Hematopoietic multipotent progenitor cell treated with erythropoietin and hydrocortisone succinate and interleukin-3 and kit ligand, for 15 days (in vitro differentiated cells): Measurements from ENCODE around the gene TWSG1.

Experiments
- DNase-seq: peaks from one replicate; pipeline ENCODE4 v3.0.0-alpha.2; 2015; ENCODE audit warnings: low spot score

The TWSG1 gene

DNA sequence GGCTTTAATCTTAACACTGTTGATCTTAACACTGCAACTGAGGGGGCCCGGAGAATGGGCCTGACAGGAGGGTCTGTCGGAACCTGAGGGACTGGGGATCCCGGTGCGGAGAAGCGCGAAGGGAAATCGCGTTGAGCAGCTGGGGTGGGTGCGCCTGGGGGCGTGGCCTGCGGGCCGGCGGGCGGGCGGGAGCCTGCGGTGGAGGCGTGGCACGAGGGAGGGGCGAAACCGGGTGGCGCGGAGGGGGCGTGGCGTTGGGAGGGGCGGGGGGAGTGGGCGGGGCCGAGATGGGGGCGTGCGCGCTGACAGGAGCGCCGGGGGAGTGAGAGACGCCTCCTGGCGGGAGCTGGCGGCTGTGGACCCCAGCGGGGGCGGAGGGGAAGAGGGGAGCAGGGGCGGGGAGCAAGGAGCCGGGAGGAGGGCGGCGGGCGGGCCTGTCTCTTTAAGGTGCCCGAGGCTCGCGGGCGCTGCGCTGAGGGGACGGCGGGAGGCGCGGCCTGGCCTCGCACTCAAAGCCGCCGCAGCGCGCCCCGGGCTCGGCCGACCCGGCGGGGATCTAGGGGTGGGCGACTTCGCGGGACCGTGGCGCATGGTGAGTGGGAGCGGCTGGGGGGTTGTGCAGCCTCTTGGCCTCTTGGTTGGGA is at the start of gene TWSG1:
TWSG1 (plus strand) TSS at position 445 of the 644 bp plus-strand sequence. CDS start 2,457 bp downstream, outside the sequence.
- DNase-seq, result peak; percentile 91

DNA sequence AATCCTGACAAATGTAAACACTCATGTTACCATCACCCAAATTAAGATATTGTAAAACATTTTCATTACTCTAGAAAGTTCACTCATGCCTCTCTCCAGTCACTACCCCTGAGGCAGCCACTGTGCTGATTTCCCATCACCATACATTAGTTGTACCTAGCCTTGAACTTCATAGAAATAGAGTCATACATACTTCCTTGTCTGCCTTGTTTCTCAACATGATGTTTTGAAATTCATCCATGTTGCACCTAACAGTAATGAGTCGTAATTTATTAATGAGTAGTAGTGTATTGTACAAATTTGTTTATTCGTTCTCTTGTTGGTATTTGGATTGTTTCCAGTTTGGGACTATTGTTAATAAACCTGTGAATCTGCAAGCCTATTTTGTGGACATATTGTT is 49.0 kb upstream of the TWSG1 start:
- no peak for DNase-seq

DNA sequence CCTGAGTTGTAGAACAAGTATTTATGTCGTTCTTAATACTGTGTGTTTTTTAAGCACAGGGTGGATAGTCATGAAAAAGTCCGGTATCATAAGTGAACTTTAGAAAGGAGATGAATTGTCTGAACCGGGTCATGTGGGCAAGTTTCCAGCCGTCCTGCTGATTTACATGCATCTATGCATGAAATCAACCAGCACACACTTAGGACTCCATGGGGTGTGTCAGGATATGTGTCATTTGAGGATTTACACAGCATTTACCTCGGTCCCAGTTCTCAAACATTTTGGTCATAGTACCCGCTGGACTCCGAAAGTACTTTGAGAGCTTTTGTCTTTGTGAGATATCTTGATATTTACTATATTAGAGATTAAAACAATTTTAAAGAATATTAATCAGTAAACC is 47.5 kb upstream of the TWSG1 start:
- DNase-seq, result no peak

DNA sequence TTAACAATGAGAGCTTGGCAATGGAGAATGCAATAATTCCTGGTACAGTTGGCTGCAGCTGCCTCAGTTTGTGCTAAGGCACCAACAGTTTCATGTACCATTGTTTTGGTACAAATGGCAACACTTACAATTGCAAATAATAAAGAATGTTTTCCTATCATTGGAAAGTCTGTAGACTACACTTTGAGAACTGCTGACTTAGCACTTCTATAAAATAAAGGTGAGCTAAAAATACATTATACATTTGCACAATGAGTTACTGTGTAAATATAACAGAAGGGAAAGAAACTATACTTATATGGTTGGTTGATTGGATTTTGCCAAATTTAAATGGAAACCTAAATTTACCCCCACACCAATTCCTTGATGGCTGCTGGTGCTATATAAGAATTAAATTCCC is 44.9 kb upstream of the TWSG1 start:
- no peak for DNase-seq

DNA sequence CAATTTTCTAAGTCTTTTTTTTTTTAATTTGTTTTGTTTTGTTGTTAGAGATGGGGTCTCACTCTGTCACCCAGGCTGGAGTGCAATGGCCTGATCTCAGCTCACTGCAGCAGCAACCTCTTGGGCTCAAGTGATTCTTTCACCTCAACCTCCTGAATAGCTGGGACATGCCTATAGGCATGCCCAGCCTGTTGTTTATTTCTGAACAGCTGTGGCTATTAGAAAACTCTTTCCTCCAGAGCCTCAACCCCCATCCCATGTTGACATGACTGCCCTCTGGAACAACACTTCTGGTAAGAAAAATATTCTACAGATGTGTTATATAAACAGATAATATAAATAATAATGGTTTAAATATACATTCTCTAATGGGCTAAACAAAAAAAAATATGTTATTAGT is 44.4 kb upstream of the TWSG1 start:
- DNase-seq, result no peak

DNA sequence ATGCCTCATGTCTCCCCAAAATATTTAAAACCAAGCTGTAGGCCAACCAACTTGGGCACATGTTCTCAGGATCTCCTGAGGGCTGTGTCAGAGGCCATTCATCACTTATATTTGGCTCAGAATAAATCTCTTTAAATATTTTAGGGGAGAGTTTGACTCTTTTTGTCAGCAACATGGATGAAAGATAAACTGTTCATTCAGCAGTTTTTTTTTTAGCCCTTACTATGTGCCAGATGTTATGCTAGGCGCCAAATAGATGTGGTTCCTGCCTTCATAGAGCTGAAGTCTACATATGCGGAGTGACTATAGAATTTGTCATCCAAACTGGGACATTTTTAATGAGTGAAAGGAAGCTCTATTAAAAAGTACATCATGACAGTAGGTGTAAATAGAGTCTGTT is 42.5 kb upstream of the TWSG1 start:
- DNase-seq, result no peak

DNA sequence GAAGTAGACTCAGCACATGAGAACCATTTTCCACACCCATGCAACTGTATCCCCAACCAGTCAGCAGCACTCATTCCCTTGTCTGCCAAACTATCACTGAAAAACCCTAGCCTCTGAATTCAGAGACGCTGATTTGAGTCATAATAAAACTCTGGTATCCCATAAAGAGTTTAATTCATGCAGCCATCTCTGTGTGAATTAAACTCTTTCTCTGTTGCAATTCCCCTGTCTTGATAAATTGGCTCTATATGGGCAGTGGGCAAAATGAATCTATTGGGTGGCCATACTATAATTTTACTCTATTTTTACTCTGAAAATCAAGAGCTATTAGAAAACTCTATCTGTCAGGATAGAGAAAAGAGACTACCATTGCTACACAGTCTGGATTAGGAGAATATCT is 40.6 kb upstream of the TWSG1 start:
- no peak for DNase-seq

DNA sequence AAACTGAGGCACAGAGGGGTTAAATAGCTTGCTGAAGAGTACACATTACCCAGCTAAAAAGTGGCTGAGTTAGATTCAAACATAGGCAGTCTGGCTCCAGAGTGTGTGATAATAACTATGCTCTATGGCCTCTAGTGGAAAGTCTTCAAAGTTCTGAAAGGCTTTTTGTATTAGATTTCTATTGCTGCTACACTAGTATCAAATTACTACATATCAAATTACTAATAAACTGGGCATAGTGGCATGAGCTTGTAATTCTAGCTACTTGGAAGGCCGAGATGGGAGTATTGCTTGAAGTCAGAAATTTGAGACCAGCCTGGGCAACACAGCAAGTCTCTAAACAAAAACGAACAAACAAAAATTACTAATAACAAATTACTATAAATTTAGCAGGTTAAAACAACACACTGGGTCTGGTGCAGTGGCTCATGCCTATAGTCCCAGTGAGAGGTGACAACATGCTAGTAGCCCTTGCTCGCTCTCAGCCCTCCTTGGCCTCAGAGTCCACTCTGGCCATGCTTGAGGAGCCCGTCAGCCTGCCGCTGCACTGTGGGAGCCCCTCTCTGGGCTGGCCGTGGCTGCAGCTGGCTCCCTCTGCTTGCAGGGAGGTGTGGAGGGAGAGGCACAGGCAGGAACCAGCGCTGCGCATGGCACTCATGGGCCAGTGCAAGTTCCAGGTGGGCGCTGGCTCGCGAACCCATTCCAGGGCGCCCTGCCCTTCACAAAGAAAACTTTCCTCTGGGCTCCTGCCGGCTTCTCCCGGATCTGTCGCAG is 38.2 kb upstream of the TWSG1 start:
- DNase-seq, result no peak

DNA sequence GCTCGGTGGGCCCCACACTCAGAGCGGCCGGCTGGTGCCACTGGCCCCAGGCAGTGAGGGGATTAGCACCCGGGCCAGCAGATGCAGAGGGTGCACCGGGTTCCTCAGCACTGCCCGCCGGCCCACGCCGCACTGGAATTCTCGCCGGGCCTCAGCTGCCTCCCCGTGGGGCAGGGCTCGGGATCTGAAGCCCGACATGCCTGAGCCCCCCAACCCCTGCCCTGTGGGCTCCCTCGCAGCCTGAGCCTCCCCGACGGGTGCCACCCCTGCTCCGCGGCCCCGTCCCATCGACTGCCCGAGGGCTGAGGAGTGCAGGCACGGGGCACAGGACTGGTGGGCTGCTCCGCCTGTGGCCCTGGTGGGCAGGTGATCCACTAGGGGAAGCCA is 37.6 kb upstream of the TWSG1 start:
- DNase-seq, result no peak

DNA sequence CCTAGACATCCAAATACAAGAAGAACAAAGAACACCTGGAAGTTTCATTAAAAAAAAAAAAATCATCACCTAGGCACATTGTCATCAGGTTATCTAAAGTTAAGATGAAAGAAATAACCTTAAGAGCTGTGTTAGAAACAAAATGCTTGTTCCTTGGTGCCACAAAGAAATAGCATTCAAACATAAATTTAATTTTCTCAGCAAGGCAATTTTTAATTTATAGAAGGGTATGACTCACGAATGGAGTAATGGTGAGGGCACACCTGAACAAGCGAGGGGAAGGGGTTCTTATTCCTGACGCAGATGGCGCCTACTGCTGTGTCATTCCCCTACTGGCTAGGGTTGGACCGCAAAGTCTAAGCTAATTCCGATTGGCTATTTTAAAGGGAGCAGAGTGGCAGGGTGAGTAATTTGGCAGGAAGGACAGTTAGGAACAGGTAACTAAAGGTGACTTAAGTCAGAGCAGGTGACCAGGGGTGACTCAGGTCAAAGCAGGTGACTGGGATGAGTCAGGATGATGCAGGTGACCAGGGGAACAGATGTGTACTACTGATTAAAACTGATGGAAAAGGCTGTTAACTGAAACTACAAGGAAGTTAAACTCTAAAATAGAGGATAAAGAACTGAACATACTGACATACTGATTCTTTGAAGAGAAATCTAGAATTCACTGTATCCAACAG is 30.0 kb upstream of the TWSG1 start:
- no peak for DNase-seq

DNA sequence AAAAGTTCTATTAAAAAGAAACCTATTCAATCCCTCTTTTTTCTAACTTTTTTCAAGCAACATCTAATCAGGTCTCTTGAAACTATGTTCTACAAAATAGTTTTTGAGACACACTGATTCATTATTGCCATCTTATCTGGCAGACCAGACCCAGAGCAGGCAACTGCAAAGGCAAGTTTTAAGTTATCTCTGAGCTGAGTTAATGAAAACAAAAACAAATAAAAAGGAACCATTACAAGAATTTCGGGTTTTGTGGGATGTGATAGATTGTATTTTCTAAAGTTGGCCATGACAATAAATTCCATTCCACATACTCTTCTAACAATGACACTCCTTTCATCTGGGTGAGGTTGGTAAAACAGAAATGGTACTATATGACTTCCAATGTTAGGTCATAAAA is 15.2 kb upstream of the TWSG1 start:
- no peak for DNase-seq

DNA sequence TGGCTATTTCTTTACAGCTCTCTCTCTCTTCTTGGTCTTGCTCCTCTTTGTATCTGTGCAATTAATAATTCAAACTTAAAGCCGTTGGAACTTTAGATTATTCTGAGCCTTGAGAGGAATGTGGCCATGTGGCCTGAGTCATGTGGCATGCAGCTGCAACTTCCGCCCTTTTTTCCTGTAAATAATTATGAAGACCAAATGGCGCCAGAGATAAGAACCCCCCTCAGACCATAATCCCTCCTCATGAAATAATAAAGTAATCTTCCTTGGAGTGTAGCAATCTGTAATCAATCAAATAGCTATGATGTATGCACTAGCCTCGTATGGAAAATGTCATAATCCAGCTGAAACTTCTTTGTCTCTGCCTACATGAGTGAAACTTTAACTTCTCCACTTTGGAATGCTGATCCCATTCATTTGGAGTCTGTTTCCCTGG is 13.5 kb upstream of the TWSG1 start:
- no peak for DNase-seq

DNA sequence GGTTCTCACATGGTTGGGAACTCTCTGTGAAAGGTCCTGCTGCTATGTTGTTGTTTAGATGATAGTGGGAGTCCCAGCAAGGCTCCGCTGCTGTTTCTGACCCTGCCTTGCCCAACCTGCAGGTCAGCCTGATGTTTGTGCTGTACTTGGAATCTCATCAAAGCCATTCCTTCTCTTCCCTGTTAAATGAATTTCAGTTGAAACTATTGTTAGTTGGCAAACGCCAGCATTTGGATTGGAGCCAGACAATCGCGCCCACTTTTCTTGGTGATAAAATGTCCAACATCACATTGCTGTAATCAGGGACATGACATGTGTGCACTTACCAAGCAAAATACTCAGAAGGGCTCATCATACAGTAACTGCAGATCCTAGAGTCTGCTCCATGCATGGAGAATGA is 12.8 kb upstream of the TWSG1 start:
- DNase-seq, result peak; percentile 18

DNA sequence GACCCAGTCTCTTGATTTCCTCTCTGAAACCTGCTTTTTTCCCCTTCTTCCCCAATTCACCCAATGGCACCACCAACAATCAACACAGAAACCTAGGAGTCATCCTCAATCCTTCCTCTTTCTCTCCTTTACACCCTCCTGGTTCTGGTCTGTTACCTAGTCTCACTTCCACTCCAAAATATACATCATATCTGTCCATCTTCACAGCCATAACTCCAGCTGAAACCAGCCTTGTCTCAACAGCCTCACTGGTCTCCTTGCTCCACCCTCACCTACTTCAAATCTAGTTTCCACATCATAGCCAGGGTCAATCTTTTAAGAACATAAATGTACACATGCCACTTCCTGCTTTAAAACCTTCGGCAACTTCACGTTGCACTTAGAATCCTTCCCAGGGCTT is 11.8 kb upstream of the TWSG1 start:
- no peak for DNase-seq

DNA sequence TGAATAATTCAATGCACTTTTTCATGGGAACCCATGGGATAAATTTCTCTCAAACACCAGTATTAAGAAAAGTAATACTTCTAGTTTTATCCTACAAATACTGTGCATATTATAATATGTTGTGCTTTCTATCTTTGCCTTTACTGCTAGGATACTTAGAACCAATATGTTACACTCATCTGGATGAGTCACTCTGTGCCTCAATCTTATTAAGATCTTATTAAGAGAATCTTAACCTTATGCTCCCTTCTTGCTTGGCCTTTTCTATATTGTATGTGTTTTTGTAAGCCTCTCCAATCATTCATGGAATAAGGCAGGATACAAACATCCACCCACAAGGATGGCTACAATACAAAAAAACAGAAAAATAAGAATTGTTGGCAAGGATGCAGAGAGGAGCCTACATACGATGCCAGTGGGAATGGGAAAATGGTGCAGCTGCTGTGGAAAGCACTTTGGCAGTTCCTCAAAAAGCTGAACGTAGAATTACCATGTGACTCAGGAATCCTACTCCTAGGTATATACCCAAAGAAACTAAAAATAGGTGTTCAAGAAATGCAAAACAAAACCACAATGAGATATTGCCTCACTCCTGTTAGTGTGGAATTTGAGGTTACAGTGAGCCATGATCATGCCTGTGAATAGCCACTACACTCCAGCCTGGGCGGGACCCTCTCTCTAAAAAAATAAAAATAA is 10.7 kb upstream of the TWSG1 start:
- DNase-seq, result no peak

DNA sequence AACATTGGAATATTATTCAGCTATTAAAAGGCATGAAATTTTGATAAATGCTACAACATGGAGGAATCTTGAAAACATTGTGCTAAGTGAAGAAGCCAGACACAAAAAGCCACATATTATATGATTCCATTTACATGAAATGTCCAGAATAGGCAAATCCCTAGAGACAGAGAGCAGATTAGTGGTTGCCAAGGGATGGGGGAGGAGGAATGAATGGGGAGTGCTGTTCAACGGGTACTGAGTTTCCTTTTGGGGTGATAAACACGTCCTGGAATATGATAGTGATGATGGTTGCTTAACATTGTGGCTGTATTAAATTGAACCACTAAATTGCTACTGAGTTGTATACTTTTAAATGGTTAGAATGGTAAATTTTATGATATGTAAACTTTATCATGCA is 8.9 kb upstream of the TWSG1 start:
- DNase-seq, result no peak

DNA sequence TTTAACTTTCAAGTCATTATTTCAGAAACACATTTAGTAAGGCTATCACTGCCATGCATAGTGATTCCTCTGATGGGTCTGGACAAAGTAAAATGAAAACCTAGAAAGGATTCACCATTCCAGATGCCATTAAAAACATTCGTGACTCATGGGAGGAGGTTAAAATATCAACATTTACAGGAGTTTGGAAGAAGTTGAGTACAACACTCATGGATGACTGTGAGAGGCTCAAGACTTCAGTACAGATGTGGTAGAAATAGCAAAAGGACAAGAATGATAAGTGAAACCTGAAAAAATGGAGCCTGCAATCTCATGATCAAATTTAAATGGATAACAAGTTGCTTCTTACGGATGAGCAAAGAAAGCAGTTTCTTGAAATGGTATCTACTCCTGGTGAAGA is 5.8 kb upstream of the TWSG1 start:
- no peak for DNase-seq

DNA sequence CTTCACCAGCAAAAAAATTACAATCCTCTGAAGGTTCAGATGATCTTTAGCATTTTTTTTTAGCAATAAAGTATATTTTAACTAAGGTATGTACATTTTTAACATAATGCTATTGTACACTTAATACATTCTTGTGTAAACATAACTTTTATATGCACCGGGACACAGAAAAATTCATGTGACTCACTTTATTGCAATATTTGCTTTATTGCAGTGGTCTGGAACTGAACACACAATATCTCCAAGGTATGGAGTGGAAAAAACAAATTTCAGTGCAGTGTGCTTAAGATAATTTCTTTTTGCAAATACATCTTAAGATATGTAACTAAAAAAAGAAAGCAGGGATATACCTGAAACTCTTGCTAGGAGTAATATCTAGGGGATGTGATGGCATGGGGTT is 5.1 kb upstream of the TWSG1 start:
- DNase-seq, result no peak

DNA sequence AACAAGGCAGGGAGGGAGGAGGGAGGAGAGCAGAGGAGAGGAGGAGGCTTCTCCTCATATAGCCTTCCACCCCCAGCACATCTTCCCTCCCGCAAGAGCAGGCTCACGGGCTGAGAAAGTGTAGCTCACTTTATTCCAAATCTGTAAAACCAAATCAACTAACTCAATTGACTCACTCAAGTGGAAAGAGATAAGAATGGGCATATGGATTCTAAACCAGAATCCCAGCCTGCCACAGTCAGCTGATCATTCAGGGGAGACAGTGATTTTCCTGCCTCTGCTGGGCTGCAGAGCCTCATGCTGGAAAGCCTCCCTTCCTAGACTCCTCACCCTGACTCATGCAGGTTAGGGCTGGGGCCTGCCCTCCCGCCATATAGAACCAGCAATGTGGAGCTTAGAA is 4.2 kb upstream of the TWSG1 start:
- DNase-seq, result no peak

DNA sequence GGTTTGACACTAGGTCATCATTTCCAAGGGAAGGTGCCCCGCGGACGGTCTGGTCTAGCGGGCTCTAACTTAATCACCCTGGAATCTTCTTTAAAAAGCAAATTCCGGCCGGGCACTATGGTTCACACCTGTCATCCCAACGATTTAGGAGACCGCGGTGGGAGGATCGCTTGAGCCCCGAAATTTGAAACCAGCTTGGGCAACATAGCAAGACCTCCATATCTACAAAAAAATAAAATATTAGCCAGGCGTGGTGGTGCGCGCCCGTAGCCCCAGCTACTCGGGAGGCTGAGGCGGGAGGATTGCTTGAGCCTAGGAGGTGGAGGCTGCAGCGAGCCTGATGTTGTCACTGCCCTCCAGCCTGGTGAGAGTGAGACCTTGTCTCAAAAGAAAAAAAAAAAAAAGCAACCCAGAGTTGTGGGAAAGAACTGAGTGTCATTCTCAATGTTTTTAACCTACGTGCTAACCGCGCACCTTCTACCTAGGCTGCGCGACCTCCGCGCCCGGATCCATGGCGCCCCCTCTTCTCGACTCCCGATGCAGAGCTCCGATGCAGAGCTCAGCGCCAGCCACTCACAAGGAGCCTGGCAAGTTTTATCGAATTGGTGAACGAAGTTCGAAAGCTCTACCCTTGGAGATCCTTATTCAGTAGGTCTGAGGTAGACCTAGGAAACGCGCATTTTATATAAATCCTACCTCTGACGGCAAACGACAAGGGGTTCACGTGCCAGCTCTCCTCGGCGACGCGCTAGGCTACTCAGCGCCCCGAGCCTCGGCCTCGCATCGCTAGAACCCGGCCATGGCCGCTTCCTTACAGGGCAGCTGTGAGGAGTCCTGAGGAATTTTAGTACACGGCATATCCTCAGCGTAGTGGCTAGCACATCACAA is 888 bp upstream of the TWSG1 start:
- DNase-seq, result no peak

DNA sequence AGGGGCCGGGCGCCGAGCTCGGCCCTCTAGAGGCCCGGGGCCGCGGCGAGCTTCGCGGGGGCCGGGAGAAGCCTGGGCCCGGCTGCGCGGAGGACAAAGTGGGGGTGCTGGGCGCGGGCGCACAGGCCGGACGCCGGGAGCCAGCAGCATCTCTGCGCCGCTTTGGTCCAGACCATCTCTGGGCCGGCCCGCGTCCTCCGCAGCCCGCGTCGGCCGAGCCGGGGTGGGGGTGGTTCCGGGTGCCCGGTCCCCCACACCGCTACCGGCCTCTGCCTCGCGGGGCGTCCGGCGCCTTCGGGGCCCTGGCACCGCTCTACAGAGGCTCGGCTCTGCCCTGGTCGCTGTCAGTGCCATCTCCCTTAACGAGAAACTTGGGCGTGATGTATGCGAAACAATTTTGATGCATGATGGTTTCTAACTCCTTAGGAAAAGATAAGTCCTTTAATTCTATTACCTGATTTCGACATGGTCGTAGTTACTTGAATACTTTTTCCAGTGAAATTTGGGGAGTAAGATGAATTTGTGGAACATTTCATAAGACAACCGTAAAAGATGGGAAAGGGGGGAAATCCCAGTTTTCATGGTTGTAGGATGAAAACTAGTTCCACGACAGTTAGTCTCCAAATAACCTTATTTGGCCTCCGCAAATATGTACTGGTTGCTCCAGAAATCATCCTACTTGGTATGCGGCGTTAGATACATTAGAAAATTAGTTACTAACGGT is 562 bp downstream of the TWSG1 start:
- DNase-seq, result peak; percentile 54
